Activated CD8-positive, alpha-beta T cell treated with anti-CD3 and anti-CD28 coated beads for 36 hours (primary cell): Measurements from ENCODE around the gene CFAP119. TPM values are rescaled to one million over a fixed set of nuclear protein-coding genes. Genes with fewer than 3 reads are reported as not detected.
A peak's percentile ranks its signal among the peaks of the same experiment; 100 is the strongest.

Source experiments
- ATAC-seq: fragments of 200-7000 bp; cut with Tn5 transposase; one replicate; pipeline ENCODE4 v1.10.0; 2021; ENCODE audit warnings: mild to moderate bottlenecking, moderate library complexity
- CTCF ChIA-PET: fragments of 350-600 bp; sonication (Branson Sonifier 250); formaldehyde crosslinking; loops from one replicate; lab custom pipeline; 2021; ENCODE audit warnings: antibody characterized with exemption; lab: Charles Lee
- POLR2A ChIA-PET: fragments of 350-600 bp; sonication (Branson Sonifier 250); formaldehyde crosslinking; loops from one replicate; lab custom pipeline; 2021; ENCODE audit warnings: antibody characterized with exemption; lab: Charles Lee
- DNase-seq: peaks from one replicate; pipeline ENCODE4 v3.0.0-alpha.2; 2020
- H3K27ac Mint-ChIP-seq: one replicate; pipeline ENCODE4 v1.8.0; 2021; ENCODE audit warnings: mild to moderate bottlenecking, mixed read lengths
- H3K27me3 Mint-ChIP-seq: one replicate; pipeline ENCODE4 v1.8.0; 2021; ENCODE audit warnings: mixed read lengths
- H3K36me3 Mint-ChIP-seq: one replicate; pipeline ENCODE4 v1.8.0; 2021; ENCODE audit warnings: low read depth, mixed read lengths
- H3K4me1 Mint-ChIP-seq: one replicate; pipeline ENCODE4 v1.8.0; 2021; ENCODE audit warnings: low read depth, mixed read lengths
- H3K4me3 Mint-ChIP-seq: one replicate; pipeline ENCODE4 v1.8.0; 2021; ENCODE audit warnings: mild to moderate bottlenecking, moderate library complexity, mixed read lengths
- H3K9me3 Mint-ChIP-seq: one replicate; pipeline ENCODE4 v1.8.0; 2021; ENCODE audit warnings: mixed read lengths
- CTCF ChIP-seq: fragments of 200-600 bp; IDR thresholded peaks from one replicate; pipeline ENCODE4 v1.8.0; 2022; ENCODE audit warnings: antibody characterized with exemption, mild to moderate bottlenecking
- intact Hi-C: fragments of 100-400 bp; cut with micrococcal nuclease; formaldehyde crosslinking; loops from one replicate; pipeline ENCODE4 v1.10.0; 2022
- total RNA-seq, 2 experiments: library from RNA; stranded (reverse); gene quantifications; one replicate each; pipeline ENCODE4 v1.2.3, GENCODE V29; 2021

Gene CFAP119
- total RNA-seq, 2 experiments from 2014 or later: 3.8 to 3.9 TPM

DNA sequence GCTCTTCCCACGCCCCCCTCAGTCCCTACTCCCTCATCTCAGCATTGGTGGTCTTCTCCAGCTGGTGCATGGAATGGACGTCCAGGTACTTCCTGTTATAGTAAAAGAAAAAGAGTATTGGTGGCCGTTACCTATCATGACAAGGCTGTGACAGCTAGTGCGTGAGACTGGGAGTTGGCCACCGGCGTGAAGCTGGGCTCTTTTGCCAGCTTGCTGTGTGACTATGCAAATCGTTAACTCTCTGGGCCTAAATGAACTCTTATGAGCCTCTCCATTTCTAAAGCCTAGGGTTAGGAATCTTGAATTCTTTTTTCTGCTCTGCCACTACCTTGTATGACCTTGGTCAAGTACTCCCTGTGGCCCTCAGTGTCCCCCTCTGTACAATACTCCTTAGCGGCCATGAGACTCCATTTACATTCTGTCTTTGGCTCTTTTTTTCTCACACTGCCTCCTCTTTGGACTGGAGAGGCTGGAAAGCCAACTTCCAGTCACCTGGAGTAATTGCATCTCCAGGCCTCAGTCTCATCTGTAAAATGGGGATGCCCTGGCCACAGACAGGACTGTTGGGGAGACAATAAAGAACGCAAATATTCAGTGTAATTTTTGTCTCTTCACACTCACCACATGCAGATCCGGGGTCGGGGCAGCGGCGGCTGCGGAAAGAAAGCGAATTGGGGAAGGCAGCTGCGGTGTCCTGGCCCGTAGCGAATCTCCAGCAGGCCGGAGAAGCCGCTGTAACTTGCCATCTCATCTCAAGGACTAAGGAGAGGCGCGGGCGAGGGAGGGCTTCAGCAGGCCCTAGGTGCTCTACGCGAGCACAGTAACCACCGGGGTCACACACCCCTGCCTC lies 1.1 kb downstream of the CFAP119 start:
- Mint-ChIP-seq H3K9me3 (no peaks in the 10 kb centered on the region), H3K4me1 (peaks cover 21% of the 10 kb centered on the region), H3K4me3 (peak overlapping the region; percentile 93), H3K27ac (peak overlapping the region; percentile 82), H3K36me3 (peaks cover 24% of the 10 kb centered on the region), H3K27me3 (no peaks in the 10 kb centered on the region)
- intact Hi-C loops: loop anchor here (10.0 kb wide), 1 partner anchor 46 kb away; no protein-coding TSS in a partner anchor
- TF ChIP-seq CTCF: no peak
- POLR2A ChIA-PET: interaction anchor here (1.0 to 1.6 kb wide), 7 partner anchors 9 to 62 kb away, joined by 3 to 7 read pairs (median 6); partner anchors contain the start of gene SRCAP
- DNase-seq: no peak
- ATAC-seq: no peak
- CTCF ChIA-PET: interaction anchor here (1.3 to 2.8 kb wide), 2 partner anchors 54 to 180 kb away, joined by 4 to 10 read pairs; no protein-coding TSS in a partner anchor

DNA sequence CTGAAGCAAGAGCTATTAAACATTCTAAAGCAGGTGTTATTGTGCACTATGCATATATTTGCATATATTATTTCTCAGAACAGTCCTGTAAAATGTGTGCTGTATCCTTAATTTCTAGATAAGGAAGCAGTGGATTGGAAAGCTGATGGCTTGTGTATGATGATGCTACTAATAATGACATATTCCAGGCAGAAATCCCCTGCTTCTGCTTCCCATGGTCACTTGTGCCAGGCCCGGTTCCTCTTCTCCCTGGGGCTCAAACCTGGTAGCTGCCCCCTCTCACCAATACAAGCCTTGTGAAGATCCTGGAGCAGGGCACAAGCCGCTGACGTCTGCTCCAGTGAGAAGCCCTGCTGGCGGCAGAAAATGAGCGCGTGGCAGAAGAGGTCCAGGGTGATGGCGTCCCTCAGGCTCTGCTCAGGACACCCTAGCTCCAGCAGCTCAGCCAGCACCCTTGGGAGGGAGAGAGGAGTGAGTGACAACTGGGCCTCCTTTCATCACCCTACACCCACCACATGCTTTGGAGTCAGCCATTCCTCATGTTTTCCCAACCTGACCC lies 1.8 kb downstream of the CFAP119 start:
- Mint-ChIP-seq H3K27ac (no peak overlapping the region), H3K4me1 (peaks cover 21% of the 10 kb centered on the region), H3K4me3 (no peak overlapping the region), H3K27me3 (no peaks in the 10 kb centered on the region), H3K36me3 (peaks cover 18% of the 10 kb centered on the region), H3K9me3 (no peaks in the 10 kb centered on the region)
- POLR2A ChIA-PET: interaction anchor here (0.9 to 1.6 kb wide), 8 partner anchors 8 to 61 kb away, joined by 3 to 7 read pairs (median 6); partner anchors contain the start of gene SRCAP
- no peak for TF ChIP-seq CTCF
- intact Hi-C loops: loop anchor here (10.0 kb wide), 1 partner anchor 45 kb away; no protein-coding TSS in a partner anchor
- ATAC-seq (no peak), DNase-seq (no peak)
- CTCF ChIA-PET: interaction anchor here (1.0 to 2.8 kb wide), 3 partner anchors 54 to 181 kb away, joined by 3 to 10 read pairs (median 4); no protein-coding TSS in a partner anchor

GRCh38 chr16:30758988-30759491 lies 2.8 kb downstream of the CFAP119 start:
- H3K4me3 Mint-ChIP-seq: no peak overlapping the region
- no peaks in the 10 kb centered on the region for H3K27me3 Mint-ChIP-seq
- H3K9me3 Mint-ChIP-seq: no peaks in the 10 kb centered on the region
- H3K27ac Mint-ChIP-seq: no peak overlapping the region
- ChIA-PET POLR2A (interaction anchor here (0.9 to 1.6 kb wide), 4 partner anchors 9 to 32 kb away, joined by 3 to 6 read pairs (median 5); no protein-coding TSS in a partner anchor), CTCF (interaction anchor here (1.0 to 2.8 kb wide), 2 partner anchors 55 to 66 kb away, joined by 3 to 10 read pairs; no protein-coding TSS in a partner anchor)
- ATAC-seq (no peak), DNase-seq (no peak)
- intact Hi-C loops: no loop called here
- peaks cover 16% of the 10 kb centered on the region for H3K36me3 Mint-ChIP-seq
- TF ChIP-seq CTCF: no peak
- H3K4me1 Mint-ChIP-seq: peaks cover 21% of the 10 kb centered on the region

DNA sequence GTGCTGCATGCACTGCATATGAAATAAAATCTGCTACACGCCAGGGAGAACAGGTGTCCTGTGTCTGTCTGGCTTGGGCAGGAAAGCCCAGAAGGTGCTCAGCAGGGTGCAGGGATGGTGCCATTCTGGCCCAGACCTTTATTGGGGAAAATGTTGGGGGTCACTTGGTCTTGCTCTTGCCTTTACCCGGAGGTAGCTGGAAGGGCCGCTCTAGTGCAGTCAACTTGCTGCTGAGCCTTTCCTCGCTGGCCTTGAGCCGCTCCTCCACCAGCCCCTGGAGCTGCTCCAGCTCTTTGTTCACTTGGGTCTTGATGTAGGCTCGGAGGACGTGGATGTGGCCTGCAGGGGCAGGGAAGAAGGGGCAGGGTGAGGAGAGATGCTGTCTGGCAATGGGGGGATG lies 4.5 kb downstream of the CFAP119 start:
- no peaks in the 10 kb centered on the region for H3K27me3 Mint-ChIP-seq
- peaks cover 9% of the 10 kb centered on the region for H3K36me3 Mint-ChIP-seq
- ChIA-PET CTCF (interaction anchor here (0.6 kb wide), 1 partner anchor 57 kb away, joined by 3 read pairs; no protein-coding TSS in a partner anchor), POLR2A (interaction anchor here (1.0 to 1.3 kb wide), 2 partner anchors 17 to 21 kb away, joined by 3 to 6 read pairs; no protein-coding TSS in a partner anchor)
- ATAC-seq (no peak), DNase-seq (no peak)
- H3K4me1 Mint-ChIP-seq: peaks cover 10% of the 10 kb centered on the region
- intact Hi-C loops: no loop called here
- no peak for TF ChIP-seq CTCF
- H3K4me3 Mint-ChIP-seq: no peak overlapping the region
- H3K9me3 Mint-ChIP-seq: no peaks in the 10 kb centered on the region
- H3K27ac Mint-ChIP-seq: no peak overlapping the region
